GM18511 (cell line): Measurements from ENCODE around the gene PRDM16.

Source experiments
- ATAC-seq: cut with Tn5 transposase; IDR thresholded peaks from one replicate; pipeline ENCODE4 v1.9.1; 2021; ENCODE audit warnings: mild to moderate bottlenecking, moderate library complexity; ENCODE audit not compliant: unreplicated experiment

PRDM16 gene

GRCh38 chr1:3314491-3315381 lies 245.7 kb downstream of the PRDM16 start:
- no peak for ATAC-seq

GRCh38 chr1:3315399-3316339 lies 246.7 kb downstream of the PRDM16 start:
- no peak for ATAC-seq

GRCh38 chr1:3316340-3316943 lies 247.4 kb downstream of the PRDM16 start:
- no peak for ATAC-seq

- ATAC-seq = no peak
Observed at GRCh38 chr1:3317456-3317855, 248.5 kb downstream of the PRDM16 start.

- no peak for ATAC-seq
Observed at GRCh38 chr1:3318329-3318728, 249.3 kb downstream of the PRDM16 start.

GRCh38 chr1:3319874-3320245 lies 250.9 kb downstream of the PRDM16 start:
- ATAC-seq = no peak

GRCh38 chr1:3320246-3321152 lies 251.5 kb downstream of the PRDM16 start:
- no peak for ATAC-seq

- ATAC-seq = no peak
Observed at GRCh38 chr1:3321559-3322449, 252.8 kb downstream of the PRDM16 start.

GRCh38 chr1:3322450-3323020 lies 253.5 kb downstream of the PRDM16 start:
- ATAC-seq = no peak

- no peak for ATAC-seq
Observed at GRCh38 chr1:3323021-3323795, 254.2 kb downstream of the PRDM16 start.

- no peak for ATAC-seq
Observed at GRCh38 chr1:3323796-3324703, 255.0 kb downstream of the PRDM16 start.

GRCh38 chr1:3324704-3325535 lies 255.9 kb downstream of the PRDM16 start:
- no peak for ATAC-seq

GRCh38 chr1:3326516-3327388 lies 257.7 kb downstream of the PRDM16 start:
- ATAC-seq = no peak

GRCh38 chr1:3327389-3327702 lies 258.3 kb downstream of the PRDM16 start:
- ATAC-seq = no peak

- no peak for ATAC-seq
Observed at GRCh38 chr1:3327936-3328590, 259.1 kb downstream of the PRDM16 start.
